HG03108 (cell line): ENCODE measurements around the gene ITGB7.
"Not testable (repeated sequence)": the region's sequence is repeated elsewhere in the genome, so short reads cannot be mapped to it uniquely, and the experiment has no call there.

Source experiments
- ATAC-seq: cut with Tn5 transposase; IDR thresholded peaks from one replicate; pipeline ENCODE4 v1.9.1; 2021; ENCODE audit warnings: moderate library complexity; ENCODE audit not compliant: unreplicated experiment

ITGB7 gene

GRCh38 chr12:53180931-53181645 lies 26.0 kb downstream of the ITGB7 start:
- ATAC-seq, result peak; percentile 51

GRCh38 chr12:53180220-53180930 lies 26.7 kb downstream of the ITGB7 start, which contains the start of the genes CSAD and ZNF740:
Gene CSAD, minus strand, starts transcription at chr12:53180925. Its CDS starts 7,455 bp downstream, at chr12:53173470.
Gene ZNF740, plus strand, starts transcription at chr12:53180722. Its CDS starts 1,262 bp downstream, at chr12:53181984.
- ATAC-seq, result peak; percentile 91

- no peak for ATAC-seq
Measured at GRCh38 chr12:53179687-53180219, 27.3 kb downstream of the ITGB7 start.

- ATAC-seq, result not testable (repeated sequence)
Measured at GRCh38 chr12:53178803-53179202, 28.2 kb downstream of the ITGB7 start.

GRCh38 chr12:53177447-53177846 lies 29.6 kb downstream of the ITGB7 start:
- ATAC-seq, result not testable (repeated sequence)

GRCh38 chr12:53176750-53177149 lies 30.3 kb downstream of the ITGB7 start:
- ATAC-seq, result no peak

GRCh38 chr12:53174881-53175491 lies 32.1 kb downstream of the ITGB7 start:
- ATAC-seq, result no peak

GRCh38 chr12:53173085-53173715 lies 33.9 kb downstream of the ITGB7 start:
- ATAC-seq, result no peak

- ATAC-seq, result no peak
Measured at GRCh38 chr12:53172352-53172751, 34.7 kb downstream of the ITGB7 start.

GRCh38 chr12:53171725-53172329 lies 35.2 kb downstream of the ITGB7 start:
- ATAC-seq, result no peak

- no peak for ATAC-seq
Measured at GRCh38 chr12:53170876-53171724, 36.0 kb downstream of the ITGB7 start.

- ATAC-seq, result no peak
Measured at GRCh38 chr12:53170215-53170614, 36.8 kb downstream of the ITGB7 start.

- ATAC-seq, result no peak
Measured at GRCh38 chr12:53169644-53170043, 37.4 kb downstream of the ITGB7 start.

- ATAC-seq, result no peak
Measured at GRCh38 chr12:53166837-53167236, 40.2 kb downstream of the ITGB7 start.

GRCh38 chr12:53163008-53163407 lies 44.0 kb downstream of the ITGB7 start:
- not testable (repeated sequence) for ATAC-seq

- no peak for ATAC-seq
Measured at GRCh38 chr12:53161119-53161911, 45.7 kb downstream of the ITGB7 start.

- ATAC-seq, result no peak
Measured at GRCh38 chr12:53160673-53161072, 46.4 kb downstream of the ITGB7 start.

- ATAC-seq, result no peak
Measured at GRCh38 chr12:53160000-53160399, 47.1 kb downstream of the ITGB7 start.
